GM19467 (cell line): ENCODE results near the gene C5.
"Not testable (repeated sequence)": the region's sequence is repeated elsewhere in the genome, so short reads cannot be mapped to it uniquely, and the experiment has no call there.

Experiments
- ATAC-seq: cut with Tn5 transposase; IDR thresholded peaks from one replicate; pipeline ENCODE4 v1.9.1; 2021; ENCODE audit warnings: mild to moderate bottlenecking, moderate library complexity; ENCODE audit not compliant: unreplicated experiment

The C5 gene

DNA sequence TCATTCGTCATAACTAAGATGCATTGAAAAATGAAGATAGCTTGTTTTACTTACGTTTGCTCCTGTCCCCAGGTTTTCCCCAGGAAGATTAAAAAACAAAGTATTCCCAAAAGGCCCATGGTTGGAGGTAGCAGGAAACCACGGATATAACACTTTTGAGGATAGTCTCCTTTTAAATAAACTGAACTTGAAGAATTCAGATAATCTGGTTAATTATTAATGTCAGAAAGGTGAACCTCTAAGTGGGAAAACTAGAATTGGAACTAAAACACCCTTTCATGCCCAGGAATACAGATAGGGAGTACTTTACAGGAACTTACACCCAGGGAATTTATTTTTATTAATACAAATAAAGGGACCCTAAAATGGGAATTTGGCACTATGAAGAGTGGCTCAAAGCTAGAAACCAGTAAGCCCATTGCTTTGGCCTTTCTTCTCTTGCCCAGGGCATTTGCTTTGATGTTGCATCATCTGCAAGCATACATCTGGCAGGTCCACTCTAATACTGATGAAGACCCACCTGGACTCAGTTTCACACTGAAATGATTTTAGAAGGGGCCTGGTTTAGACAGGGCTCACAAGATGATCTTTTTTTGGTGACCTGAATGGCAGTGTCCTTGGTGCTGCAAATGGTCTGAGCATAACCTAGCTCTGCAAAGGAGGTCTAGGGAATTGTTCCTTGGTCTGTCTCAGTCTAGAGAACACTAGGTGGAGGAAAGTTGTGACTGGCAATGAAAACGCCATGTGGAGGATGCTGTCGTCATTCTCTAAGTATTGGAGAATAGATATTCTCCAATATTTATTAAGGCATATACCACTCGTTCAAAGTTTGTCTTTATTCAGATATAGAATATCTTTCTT lies at the start of gene C5:
Gene C5, minus strand, starts transcription at position 148 of the 861 bp plus-strand sequence. Its CDS starts 29 bp downstream, at position 119.
- no peak for ATAC-seq

DNA sequence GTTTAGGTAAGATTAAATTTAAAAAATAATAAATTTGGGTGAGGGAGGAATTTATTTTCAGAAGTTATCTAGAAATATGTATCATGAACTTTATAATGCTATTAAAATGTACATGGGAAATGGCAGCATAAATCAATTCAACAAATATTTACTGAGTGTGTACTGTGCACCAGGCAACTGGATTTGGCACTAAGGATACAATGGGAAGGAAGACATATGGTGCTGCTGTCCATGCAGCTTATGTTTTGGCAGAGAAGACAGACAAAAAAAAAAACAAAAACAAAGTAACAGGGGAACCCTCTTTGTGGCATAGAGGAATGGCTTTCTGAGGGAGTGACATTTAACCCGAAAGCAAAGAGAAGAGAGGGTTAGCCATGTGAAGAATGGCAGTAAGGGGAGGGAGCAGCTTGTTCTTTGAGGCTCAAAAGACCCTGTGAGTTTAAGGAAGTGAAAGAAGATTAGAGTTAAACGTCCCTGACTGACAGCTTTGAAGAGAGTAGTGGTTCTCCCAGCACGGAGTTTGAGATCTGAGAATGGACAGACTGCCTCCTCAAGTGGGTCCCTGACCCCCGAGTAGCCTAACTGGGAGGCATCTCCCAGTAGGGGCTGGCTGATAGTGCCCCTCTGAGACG lies 48.6 kb upstream of the C5 start:
- ATAC-seq = no peak

DNA sequence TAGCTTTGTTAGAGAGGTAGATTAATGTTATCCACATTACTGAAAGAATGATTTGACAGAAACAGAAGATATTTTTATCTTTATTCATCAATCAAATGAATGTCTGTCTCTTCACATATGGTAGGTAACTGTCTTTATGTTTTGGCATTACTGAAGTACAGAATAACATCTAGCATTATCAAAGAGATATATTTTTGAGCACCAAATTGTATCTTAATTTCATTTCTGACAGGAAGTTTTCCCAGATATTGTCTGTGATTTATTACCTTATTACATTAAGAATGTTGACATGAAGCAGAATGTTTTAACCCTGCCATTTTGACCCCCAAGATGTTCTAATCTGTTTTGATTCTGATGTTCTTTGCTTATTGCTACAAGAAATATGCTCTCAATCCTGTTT lies 45.0 kb upstream of the C5 start:
- ATAC-seq = no peak

DNA sequence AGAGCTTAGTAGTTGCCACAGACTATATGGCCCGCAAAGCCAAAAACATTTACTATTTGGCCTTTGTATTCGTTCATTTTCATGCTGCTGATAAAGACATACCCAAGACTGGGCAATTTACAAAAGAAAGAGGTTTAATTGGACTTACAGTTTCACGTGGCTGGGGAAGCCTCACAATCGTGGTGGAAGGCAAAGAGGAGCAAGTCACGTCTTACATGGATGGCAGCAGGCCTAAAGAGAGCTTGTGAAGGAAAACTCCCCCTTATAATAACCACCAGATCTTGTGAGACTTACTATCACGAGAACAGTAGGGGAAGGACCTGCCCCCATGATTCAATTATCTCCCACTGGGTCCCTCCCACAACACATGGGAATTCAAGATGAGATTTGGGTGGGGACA lies 40.7 kb upstream of the C5 start:
- not testable (repeated sequence) for ATAC-seq

DNA sequence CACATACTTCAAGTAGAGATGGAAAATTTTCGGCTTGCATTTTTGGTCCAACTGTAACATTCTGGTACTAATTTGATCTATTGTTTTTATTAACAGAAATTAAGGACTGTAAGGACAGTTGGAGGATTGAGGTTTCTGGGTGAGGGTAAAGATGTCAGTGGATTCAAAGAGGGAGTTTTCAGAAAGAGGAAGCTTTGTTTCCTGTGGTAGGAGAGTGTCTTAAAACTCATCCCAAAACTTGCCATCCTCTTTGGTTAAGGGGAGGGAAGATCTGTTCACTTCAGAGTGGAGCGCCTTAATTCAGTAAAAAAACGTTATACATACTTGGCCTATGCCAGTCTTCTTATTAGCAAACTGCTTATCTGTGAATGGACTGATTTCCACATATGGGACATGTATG lies 38.5 kb upstream of the C5 start:
- no peak for ATAC-seq

DNA sequence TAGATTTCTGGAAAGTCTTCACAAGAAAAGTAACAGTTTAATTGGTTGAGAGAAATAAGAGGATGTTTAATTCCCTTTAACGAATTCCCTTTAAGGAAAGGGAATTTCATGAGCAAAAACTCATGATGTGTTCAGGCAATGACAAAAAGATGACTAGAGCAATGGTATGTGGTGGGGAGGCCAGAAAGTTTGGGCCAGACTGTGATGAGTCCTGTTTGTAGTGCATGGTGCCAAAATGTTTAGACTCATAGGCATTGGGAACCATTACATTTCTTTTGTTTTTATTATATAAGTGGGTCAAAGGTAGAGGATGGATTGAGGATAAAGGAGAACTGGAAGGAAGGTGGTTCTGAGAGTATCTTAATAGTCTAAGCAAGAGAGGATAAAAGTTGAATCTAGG lies 35.6 kb upstream of the C5 start:
- no peak for ATAC-seq

DNA sequence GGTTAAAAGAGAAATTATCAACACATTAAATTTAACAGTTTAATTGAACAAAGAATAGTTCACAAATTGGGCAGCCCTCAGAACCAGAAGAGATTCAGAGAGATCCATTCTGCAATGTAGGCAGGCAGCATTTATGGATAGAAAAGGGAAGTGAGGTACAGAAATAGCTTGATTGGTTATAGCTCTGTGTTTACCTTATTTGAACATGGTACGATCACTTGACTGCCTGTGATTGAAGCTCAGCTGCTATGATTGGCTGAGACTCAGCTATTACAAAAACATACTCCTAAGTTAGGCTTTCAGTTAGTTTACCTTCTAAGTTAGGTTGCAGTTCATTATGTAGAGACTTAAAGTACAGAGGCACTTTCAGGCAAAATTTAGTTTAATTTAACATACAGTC lies 32.0 kb upstream of the C5 start:
- no peak for ATAC-seq

DNA sequence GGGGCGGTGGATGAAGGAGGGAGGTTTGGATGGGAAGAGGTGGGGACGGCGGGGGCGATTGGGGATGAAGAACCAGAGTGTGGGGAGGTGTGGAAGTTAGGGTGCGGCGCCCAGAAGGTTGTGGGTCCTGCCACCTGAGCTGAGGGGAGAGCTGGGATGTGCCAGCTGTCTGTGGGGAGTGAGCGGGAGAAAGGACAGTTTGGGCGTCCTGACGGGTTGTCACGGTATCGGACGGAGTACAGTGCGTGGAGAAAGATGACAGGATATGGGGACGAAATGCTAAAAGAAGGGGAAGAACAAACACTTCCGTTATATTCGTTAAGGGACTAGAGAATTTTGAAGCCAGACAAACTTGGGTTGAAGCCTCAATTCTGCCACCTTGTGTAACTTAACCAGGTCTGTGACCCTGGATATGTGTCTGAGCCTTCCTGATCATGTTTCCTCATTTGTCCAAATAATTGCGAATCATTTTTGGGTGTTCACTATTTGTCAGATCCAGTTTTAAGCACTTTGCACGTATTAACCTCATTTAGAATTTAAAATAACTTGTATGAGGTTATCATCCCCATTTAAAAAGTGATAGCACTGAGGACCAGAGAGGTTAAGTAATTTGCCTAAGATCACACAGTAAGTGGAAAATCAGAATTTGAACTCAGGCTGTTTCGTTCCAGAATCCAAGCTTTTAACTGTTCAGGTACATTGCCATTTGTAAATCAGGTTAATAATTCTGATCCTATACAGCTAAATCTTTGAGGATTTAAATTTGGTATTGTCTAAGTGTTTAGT lies 25.4 kb upstream of the C5 start:
- no peak for ATAC-seq

DNA sequence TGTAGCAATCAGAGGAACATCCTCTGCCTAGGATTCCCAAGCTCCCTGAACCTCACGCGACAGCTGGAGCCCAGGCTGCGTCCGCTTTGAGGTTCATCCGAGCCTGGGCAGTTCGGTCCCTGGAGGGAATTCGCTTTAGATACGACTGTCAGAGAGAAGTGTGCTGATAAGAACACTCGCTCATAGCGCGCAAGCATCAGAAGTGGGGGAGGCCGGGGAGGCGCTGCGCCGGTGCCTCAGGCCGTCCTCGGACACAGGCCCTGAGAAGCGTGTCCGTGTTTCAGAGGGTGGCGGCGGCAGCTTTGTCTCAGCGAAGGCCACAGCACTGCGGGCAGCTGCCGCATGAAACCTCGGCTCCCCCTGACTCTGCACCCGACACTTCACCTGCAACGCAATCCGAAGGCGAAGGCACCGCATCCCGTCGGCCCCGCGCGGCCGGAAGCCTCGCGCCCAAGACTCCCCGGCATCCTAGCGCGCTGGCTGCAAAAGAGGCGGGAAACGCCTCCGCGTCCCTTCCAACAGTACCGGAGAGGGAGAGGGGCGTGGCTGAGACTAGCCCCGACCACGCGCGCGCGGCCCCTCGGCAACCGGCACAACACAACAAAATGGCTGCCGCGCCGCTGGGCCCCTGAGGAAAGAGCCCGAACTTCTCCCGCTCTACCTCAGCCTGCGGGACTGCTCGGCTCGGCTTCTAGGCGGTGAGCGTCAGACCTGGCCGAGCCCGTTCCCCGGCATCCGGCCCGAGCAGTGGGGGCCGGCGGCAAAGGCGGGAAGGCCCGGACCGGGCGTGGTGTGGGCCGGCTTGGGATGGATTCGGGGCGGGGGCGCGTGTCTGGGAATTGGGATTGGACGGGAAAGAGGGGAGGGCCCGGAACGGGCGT lies 24.5 kb upstream of the C5 start, which contains the start of gene CNTRL:
Gene CNTRL, plus strand, starts transcription at position 586 of the 881 bp plus-strand sequence. CDS start 13,372 bp downstream, outside the sequence.
- peak; percentile 59 for ATAC-seq

DNA sequence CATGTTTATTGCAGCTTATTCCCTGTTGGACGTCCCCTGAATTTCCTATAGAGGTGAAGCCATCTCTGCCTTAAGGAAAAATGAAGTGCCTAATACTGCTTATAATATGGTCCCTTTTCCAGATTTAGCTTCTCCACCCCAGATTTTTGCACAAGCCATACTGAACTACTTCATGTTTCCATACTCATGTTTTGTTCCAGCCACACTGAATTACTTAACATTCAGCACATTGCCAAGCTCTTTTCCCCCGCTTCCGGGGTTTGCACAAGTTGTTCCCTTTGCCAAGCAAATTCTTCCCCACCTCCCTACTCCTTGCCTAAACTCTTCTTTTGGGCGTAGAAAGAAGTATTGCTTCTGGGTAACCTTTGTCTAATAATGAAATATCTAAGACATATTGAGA lies 23.0 kb upstream of the C5 start:
- no peak for ATAC-seq

DNA sequence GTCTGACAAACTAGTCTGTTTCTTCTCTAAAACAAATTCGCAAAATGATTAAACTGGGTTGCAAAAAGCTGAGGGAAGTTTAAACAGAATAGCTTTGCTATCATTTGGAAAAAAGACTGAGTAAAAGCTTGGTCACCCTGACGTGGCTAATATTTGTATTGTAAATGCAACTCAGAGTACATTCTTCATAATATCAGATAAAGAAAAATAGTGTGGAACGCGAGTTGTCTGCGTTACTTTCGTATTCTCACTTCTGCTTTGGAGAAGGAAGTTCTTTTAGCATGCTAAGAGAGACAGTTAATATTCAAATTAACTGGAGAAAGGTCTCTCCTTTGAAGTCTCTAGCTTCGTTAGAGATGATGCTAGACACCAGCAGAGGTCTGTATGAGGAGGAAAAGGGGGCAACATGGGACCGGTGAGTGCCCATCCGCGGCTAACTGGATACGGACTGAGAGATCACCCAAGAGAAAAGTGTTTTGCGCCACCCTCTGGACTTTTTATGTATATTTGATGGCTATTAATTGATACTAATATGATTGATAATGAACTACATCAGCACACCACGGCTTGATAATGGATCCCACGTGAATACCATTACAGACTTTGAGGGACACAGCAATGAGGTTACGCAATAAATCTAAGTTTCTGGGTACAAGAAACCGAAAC lies 21.8 kb upstream of the C5 start:
- no peak for ATAC-seq

DNA sequence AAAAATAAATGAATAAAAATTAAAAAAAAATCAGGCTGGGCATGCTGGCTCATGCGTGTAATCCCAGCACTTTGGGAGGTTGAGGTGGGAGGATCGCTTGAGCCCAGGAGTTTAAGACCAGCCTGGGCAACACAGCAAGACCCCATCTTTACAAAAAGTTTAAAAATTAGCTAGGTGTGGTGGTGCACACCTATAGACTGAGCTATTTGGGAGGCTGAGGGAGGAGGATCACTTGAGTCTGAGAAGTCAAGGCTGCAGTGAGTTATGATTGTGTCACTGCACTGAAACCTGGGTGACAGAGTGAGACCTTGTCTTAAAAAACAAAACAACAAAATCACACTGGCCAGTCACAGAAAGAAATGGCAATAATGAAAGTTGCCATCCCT lies 21.3 kb upstream of the C5 start:
- ATAC-seq = no peak

DNA sequence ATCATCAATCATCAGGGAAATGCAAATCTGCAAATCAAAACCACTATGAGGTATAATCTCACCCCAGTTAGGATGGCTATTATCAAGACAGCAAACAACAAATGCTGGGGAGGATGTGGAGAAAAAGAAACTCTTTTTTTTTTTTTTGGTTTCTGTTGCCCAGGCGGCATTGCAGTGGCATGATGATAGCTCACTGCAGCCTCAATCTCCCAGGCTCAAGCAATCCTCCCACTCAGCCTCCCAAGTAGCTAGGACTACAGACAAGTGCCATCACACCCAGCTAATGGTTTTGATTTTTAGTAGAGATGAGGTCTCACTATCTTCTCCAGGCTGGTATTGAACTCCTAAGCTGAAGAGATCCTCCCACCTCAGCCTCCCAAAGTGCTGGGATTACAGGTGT lies 19.3 kb upstream of the C5 start:
- ATAC-seq = no peak

DNA sequence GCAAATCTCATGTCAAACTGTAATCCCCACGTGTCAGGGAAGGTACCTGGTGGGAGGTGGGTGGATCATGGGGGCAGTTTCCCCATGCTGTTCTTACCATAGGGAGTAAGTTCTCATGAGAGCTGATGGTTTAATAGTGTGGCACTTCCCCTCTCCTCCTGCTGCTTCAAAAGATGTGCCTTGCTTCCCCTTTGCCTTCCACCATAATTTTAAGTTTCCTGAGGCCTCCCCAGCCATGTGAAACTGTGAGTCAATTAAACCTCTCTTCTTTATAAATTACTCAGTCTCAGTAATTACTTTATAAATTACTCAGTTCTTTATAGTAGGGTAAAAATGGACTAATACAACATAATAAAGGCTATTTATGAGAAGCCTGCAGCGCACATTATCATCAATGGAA lies 17.6 kb upstream of the C5 start:
- ATAC-seq = no peak

DNA sequence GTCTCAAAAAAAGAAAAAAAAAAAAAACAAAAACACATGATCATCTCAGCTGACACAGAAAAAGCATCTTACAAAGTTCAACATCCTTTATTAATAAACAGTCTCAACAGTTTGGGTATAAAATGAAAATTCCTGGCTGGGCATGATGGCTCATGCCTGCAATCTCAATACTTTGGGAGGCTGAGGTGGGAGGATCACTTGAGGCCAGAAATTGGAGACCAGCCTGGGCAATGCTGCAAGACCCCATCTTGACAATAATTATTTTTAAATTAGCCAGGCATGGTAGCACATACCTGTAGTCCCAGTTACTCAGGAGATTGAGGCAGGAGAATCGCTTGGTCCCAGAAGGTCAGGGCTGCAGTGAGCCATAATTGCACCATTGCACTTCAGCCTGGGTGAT lies 16.8 kb upstream of the C5 start:
- ATAC-seq = no peak

DNA sequence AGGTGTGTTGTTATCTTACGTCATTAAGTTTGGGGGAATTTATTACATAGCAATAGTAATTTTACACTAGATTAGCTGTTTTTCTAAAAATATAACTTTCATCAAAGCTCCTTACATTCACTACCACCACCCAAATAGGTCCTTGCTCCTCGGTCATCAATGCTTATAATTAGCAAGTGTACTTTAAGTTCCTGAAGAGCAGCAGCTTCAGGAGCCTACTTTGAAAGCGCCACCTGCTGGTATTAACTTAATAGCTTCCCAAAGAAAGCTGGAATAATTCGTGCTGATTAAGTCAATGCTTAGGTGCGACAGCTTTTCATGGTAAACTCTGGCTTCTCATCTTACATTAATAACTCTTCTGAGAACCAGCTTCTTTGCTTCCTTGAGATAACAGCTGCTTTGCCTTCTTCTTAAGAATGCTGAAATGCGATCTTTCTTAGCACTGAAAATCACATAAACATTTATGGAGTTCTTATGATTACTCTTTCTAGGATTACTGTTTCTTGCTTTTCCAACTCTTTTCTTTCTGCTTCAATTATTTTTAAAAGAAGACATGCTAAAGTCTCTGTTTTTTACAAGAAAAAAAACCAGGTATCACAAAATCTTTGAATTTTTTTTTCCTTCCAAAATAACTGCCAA lies 10.0 kb upstream of the C5 start:
- no peak for ATAC-seq

DNA sequence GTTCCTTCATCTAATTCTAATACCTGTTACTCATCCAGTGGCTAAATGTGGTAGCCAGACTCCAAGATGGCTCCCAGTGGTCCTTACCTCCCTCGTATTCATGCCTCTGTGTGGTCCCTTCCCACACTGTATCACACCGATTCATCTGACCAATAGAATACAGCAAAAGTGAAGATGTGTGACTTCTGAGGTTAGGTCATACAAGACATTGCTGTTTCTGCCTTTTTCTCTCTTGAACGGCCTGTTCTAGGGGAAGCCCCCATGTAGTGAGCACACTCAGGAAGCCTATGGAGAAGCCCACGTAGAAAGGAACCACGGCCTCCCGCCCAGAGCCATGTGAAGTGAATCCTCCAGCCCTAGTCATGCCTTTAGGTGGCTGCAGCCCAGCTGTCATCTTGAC lies 9.4 kb upstream of the C5 start:
- no peak for ATAC-seq

DNA sequence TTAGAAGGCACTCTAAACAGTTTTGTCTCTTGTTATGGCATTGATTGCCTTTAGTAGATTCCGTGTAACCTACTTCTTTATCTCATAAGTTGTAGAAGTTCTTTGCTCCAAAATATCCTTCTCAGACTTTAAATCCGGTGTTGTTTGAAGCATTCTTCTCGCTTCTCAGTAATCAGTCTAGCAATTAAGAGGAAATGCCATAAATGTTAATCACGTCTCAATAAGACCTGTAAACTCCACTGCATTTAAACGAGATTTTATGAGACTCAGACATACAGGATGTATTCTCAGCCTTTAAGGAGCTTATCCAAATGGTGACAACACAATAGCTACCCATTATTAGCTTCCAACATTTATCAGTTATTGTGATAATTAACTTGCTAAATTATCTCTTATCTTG lies 7.7 kb upstream of the C5 start:
- no peak for ATAC-seq

DNA sequence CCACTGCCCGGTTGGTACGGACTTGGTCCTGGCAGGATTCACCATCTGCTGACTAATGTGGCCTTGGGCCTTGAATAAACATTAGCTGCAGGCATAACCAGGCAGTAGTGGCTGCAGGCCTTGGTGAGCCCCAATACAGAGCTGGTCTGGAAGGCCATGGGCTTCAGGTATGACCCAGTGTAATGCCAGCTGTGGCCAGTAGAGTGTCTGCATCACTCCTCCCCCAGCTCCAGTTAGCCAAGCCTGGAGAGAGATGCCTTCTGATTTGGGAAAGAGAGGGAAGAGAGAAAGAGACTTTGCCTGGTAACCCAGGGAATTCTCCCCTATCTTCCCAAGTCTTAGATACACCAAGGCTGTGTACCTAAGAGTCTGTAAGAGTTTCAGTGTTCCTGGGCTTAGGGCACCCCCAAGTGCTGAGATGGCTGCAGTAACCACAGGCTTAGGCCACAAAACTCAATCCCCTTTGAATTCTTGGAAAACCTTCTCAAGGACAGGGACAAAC lies 5.6 kb upstream of the C5 start:
- ATAC-seq = no peak
